ENCODE data around the gene GRIK4.
A peak's percentile ranks its signal among the peaks of the same experiment; 100 is the strongest.

GRIK4 gene

DNA sequence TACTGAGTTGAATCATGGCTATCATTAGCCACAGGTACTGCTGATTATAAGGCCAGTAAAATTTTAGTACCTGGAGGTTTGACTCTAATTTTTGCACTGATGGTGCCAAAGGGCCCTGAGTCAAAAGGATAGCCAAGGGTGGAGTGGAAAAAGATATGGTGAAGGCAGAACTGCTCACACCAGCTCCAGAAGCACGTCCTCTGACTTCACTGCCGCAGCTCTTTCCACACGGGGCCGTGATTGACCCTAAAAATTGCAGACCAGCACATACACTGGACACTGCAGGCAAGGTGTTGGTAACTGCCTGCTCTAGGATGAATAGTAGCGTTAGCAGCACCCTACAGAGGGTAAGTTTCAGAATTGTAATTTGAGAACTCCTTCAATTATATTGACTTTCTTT, 25.4 kb upstream of the GRIK4 start:
- H4K20me1 ChIP-seq (ENCODE audit: insufficient read depth) = no peaks in the 10 kb centered on the region
- H3K4me3 ChIP-seq (IDR thresholded peaks at IDR 0.05; ENCODE audit: insufficient read depth, low read depth, low read length) = no peak overlapping the region
- no peaks in the 10 kb centered on the region for H3K36me3 ChIP-seq (ENCODE audit: insufficient read depth)
- no peaks in the 10 kb centered on the region for H3K4me1 ChIP-seq (ENCODE audit: low read depth, poor library complexity, severe bottlenecking)
- H3K27me3 ChIP-seq (ENCODE audit: insufficient read depth, low read depth) = no peaks in the 10 kb centered on the region
- no peak overlapping the region for H2AFZ ChIP-seq (ENCODE audit: low read depth)
- no peak overlapping the region for H3K27ac ChIP-seq
- TF ChIP-seq, protein P1, sequence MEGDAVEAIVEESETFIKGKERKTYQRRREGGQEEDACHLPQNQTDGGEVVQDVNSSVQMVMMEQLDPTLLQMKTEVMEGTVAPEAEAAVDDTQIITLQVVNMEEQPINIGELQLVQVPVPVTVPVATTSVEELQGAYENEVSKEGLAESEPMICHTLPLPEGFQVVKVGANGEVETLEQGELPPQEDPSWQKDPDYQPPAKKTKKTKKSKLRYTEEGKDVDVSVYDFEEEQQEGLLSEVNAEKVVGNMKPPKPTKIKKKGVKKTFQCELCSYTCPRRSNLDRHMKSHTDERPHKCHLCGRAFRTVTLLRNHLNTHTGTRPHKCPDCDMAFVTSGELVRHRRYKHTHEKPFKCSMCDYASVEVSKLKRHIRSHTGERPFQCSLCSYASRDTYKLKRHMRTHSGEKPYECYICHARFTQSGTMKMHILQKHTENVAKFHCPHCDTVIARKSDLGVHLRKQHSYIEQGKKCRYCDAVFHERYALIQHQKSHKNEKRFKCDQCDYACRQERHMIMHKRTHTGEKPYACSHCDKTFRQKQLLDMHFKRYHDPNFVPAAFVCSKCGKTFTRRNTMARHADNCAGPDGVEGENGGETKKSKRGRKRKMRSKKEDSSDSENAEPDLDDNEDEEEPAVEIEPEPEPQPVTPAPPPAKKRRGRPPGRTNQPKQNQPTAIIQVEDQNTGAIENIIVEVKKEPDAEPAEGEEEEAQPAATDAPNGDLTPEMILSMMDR (conservative IDR thresholded peaks at IDR 0.05; ENCODE audit: low read depth, low read length) = no peak
- no peaks in the 10 kb centered on the region for H3K79me2 ChIP-seq (ENCODE audit: insufficient read depth, low read depth)
- no peak overlapping the region for H3K4me2 ChIP-seq
- no peak overlapping the region for H3K9ac ChIP-seq

DNA sequence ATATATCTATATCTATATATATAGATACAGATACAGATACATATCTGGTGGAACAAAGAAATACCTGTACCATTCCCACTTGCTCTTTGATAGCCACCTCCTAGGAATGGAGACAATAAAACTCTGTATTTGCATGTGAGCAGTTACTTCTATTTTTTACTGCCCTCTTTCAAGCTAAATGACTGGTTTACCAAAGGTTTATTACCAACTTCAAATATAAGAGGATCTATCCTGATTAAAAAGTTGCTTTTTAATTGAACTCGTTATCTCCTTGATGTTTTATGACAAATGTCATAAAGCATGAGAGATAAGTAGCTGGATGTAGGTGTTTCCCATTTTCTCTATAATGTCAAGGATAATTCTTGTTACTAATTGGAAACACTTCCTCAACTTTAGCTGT, 21.7 kb upstream of the GRIK4 start:
- Histone ChIP-seq H3K4me2 (no peak overlapping the region), H3K4me1 (ENCODE audit: low read depth, poor library complexity, severe bottlenecking) (peaks cover 10% of the 10 kb centered on the region), H3K4me3 (IDR thresholded peaks at IDR 0.05; ENCODE audit: insufficient read depth, low read depth, low read length) (no peak overlapping the region), H3K36me3 (ENCODE audit: insufficient read depth) (no peaks in the 10 kb centered on the region), H3K27ac (no peak overlapping the region), H3K9ac (no peak overlapping the region), H2AFZ (ENCODE audit: low read depth) (no peak overlapping the region), H4K20me1 (ENCODE audit: insufficient read depth) (no peaks in the 10 kb centered on the region), H3K79me2 (ENCODE audit: insufficient read depth, low read depth) (no peaks in the 10 kb centered on the region), H3K27me3 (ENCODE audit: insufficient read depth, low read depth) (no peaks in the 10 kb centered on the region)
- TF ChIP-seq, protein P1 (conservative IDR thresholded peaks at IDR 0.05; ENCODE audit: low read depth, low read length) = no peak

DNA sequence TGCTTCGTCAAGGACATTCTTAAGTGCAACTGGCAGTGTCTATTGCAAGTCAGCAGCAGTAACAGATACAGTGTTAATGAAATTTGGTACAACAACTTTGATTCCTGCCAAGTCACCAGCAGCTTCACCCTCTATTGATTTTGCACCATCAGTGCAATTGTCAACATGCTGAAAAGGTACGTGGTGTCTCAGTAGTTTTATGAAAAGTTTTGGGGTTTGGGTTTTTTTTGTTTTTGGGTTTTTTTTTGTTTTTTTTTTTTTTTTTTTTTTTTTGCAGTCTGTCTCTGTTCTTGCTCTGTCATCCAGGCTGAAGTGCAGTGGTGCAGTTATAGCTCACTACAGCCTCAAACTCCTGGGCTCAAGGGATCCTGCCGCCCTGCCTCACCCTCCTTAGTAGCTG, 19.1 kb upstream of the GRIK4 start:
- H3K79me2 ChIP-seq (ENCODE audit: insufficient read depth, low read depth) = no peaks in the 10 kb centered on the region
- no peak overlapping the region for H3K4me3 ChIP-seq (IDR thresholded peaks at IDR 0.05; ENCODE audit: insufficient read depth, low read depth, low read length)
- TF ChIP-seq, protein P1 (conservative IDR thresholded peaks at IDR 0.05; ENCODE audit: low read depth, low read length) = no peak
- H3K9ac ChIP-seq = no peak overlapping the region
- no peaks in the 10 kb centered on the region for H3K27me3 ChIP-seq (ENCODE audit: insufficient read depth, low read depth)
- H3K4me1 ChIP-seq (ENCODE audit: low read depth, poor library complexity, severe bottlenecking) = peaks cover 22% of the 10 kb centered on the region
- H4K20me1 ChIP-seq (ENCODE audit: insufficient read depth) = no peaks in the 10 kb centered on the region
- no peak overlapping the region for H3K27ac ChIP-seq
- H3K36me3 ChIP-seq (ENCODE audit: insufficient read depth) = no peaks in the 10 kb centered on the region
- H2AFZ ChIP-seq (ENCODE audit: low read depth) = no peak overlapping the region
- no peak overlapping the region for H3K4me2 ChIP-seq

DNA sequence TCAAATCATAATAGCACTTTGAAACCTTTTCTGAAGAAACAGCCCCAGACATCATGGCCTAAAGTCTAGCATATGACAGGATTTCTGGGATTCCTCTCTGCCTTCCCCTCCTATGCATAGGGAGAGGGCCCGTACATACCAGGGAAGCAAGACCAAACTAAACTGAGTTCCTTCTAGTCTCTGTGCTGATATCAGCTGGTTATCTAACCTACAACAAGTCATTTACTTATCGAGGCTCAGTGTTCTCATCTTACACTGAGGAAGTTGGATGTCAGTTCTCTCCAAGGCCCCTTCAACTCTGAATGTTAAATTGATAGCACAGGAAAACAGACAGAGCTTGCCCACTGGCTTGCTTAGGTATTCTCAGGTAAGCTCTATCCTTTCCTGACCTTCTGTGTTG, 17.0 kb upstream of the GRIK4 start:
- peak overlapping the region; percentile 24; the same call in 1 of the 2 replicates for H3K27ac ChIP-seq
- no peaks in the 10 kb centered on the region for H3K36me3 ChIP-seq (ENCODE audit: insufficient read depth)
- peaks cover 39% of the 10 kb centered on the region for H3K4me1 ChIP-seq (ENCODE audit: low read depth, poor library complexity, severe bottlenecking)
- TF ChIP-seq, protein P1 (conservative IDR thresholded peaks at IDR 0.05; ENCODE audit: low read depth, low read length) = no peak
- no peaks in the 10 kb centered on the region for H4K20me1 ChIP-seq (ENCODE audit: insufficient read depth)
- H2AFZ ChIP-seq (ENCODE audit: low read depth) = no peak overlapping the region
- no peak overlapping the region for H3K9ac ChIP-seq
- H3K27me3 ChIP-seq (ENCODE audit: insufficient read depth, low read depth) = no peaks in the 10 kb centered on the region
- H3K4me2 ChIP-seq = no peak overlapping the region
- no peak overlapping the region for H3K4me3 ChIP-seq (IDR thresholded peaks at IDR 0.05; ENCODE audit: insufficient read depth, low read depth, low read length)
- no peaks in the 10 kb centered on the region for H3K79me2 ChIP-seq (ENCODE audit: insufficient read depth, low read depth)
